Sigmoid colon (tissue), 3 donors: Measurements from ENCODE around the gene CHCT1.

ENCODE experiments used
- POLR2A ChIP-seq, 2 donors: fragments of 450-650 bp; IDR thresholded peaks; one replicate each; pipeline ENCODE4 v1.6.1; 2016; ENCODE audit warnings: antibody characterized with exemption in 2 of 2, mild to moderate bottlenecking in 2 of 2, moderate library complexity in 2 of 2
- TF ChIP-seq, protein P1 (sequence below), 4 experiments: fragments of 450-650 bp in 3 of 4; fragments of 200-600 bp in 1 of 4; IDR thresholded peaks; one replicate each; pipeline ENCODE4 v1.5.1; 2016 to 2019; ENCODE audit warnings: antibody characterized with exemption in 4 of 4, mild to moderate bottlenecking in 3 of 4, moderate library complexity in 2 of 4

GRCh38 chr17:60386147-60387058 lies 35.9 kb upstream of the CHCT1 start:
- TF ChIP-seq, protein P1, sequence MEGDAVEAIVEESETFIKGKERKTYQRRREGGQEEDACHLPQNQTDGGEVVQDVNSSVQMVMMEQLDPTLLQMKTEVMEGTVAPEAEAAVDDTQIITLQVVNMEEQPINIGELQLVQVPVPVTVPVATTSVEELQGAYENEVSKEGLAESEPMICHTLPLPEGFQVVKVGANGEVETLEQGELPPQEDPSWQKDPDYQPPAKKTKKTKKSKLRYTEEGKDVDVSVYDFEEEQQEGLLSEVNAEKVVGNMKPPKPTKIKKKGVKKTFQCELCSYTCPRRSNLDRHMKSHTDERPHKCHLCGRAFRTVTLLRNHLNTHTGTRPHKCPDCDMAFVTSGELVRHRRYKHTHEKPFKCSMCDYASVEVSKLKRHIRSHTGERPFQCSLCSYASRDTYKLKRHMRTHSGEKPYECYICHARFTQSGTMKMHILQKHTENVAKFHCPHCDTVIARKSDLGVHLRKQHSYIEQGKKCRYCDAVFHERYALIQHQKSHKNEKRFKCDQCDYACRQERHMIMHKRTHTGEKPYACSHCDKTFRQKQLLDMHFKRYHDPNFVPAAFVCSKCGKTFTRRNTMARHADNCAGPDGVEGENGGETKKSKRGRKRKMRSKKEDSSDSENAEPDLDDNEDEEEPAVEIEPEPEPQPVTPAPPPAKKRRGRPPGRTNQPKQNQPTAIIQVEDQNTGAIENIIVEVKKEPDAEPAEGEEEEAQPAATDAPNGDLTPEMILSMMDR (IDR thresholded peaks at IDR 0.05), result no peak
- no peak for TF ChIP-seq POLR2A (IDR thresholded peaks at IDR 0.05)
